PC-9 (cell line): ENCODE results near the gene TGM6. TPM values are rescaled to one million over a fixed set of nuclear protein-coding genes. Genes with fewer than 3 reads are reported as not detected.
A peak's percentile ranks its signal among the peaks of the same experiment; 100 is the strongest.

Experiments
- BruUV-seq: library from RNA; stranded (reverse); fragments of 400-500 nt; replicated peaks from 2 replicates; lab custom pipeline; 2021; lab: Mats Ljungman, UMichigan
- CTCF ChIA-PET: fragments of 300-600 bp; sonication (Branson Sonifier 250); formaldehyde crosslinking; loops from one replicate; lab custom pipeline; 2022; ENCODE audit warnings: antibody characterized with exemption; lab: Charles Lee
- POLR2A ChIA-PET: fragments of 300-600 bp; sonication (Branson Sonifier 250); formaldehyde crosslinking; loops from one replicate; lab custom pipeline; 2022; ENCODE audit warnings: antibody characterized with exemption; ENCODE audit not compliant: unreplicated experiment; lab: Charles Lee
- DNase-seq, 2 experiments: peaks; one replicate each; pipeline versions ENCODE4 v3.0.0 to v3.0.0-alpha.2; 2015 to 2022; ENCODE audit warnings: mixed read lengths in 1 of 2
- H2AFZ ChIP-seq: fragments of 200-600 bp; sonication (generic); 2 replicates; pipeline ENCODE4 v1.8.1; 2017; ENCODE audit warnings: antibody characterized with exemption
- H3F3A ChIP-seq: fragments of 200-600 bp; sonication (generic); 2 replicates; pipeline ENCODE4 v1.8.1; 2017; ENCODE audit warnings: antibody characterized with exemption, mild to moderate bottlenecking, low read depth; ENCODE audit not compliant: insufficient read depth
- H3K27ac ChIP-seq: fragments of 200-600 bp; sonication (generic); 2 replicates; pipeline ENCODE4 v1.6.1; 2016; ENCODE audit warnings: mixed run types
- H3K27me3 ChIP-seq: fragments of 200-600 bp; sonication (generic); 2 replicates; pipeline ENCODE4 v1.6.1; 2016; ENCODE audit warnings: low read depth, mixed run types; ENCODE audit not compliant: insufficient read depth
- H3K36me3 ChIP-seq: fragments of 200-600 bp; sonication (generic); 2 replicates; pipeline ENCODE4 v1.6.1; 2016; ENCODE audit warnings: low read depth, mixed run types
- H3K4me1 ChIP-seq: fragments of 200-600 bp; sonication (generic); replicated peaks from 2 replicates; pipeline ENCODE4 v1.6.1; 2016; ENCODE audit warnings: mixed run types; ENCODE audit not compliant: insufficient read depth
- H3K4me2 ChIP-seq: fragments of 200-600 bp; sonication (generic); 2 replicates; pipeline ENCODE4 v1.6.1; 2017; ENCODE audit warnings: mixed run types
- H3K4me3 ChIP-seq: fragments of 200-600 bp; sonication (generic); 2 replicates; pipeline ENCODE4 v1.6.1; 2016; ENCODE audit warnings: mixed run types
- H3K79me2 ChIP-seq: fragments of 200-600 bp; sonication (generic); 2 replicates; pipeline ENCODE4 v1.6.1; 2017; ENCODE audit warnings: low read depth, mixed run types
- H3K9me2 ChIP-seq: fragments of 200-600 bp; sonication (generic); 2 replicates; pipeline ENCODE4 v1.8.1; 2017; ENCODE audit warnings: mild to moderate bottlenecking; ENCODE audit not compliant: insufficient read depth
- H3K9me3 ChIP-seq: fragments of 200-600 bp; sonication (generic); 2 replicates; pipeline ENCODE4 v1.8.1; 2016; ENCODE audit warnings: low read depth; ENCODE audit not compliant: insufficient read depth
- H4K20me1 ChIP-seq: fragments of 200-600 bp; sonication (generic); 2 replicates; pipeline ENCODE4 v1.8.1; 2017; ENCODE audit not compliant: insufficient read depth
- CTCF ChIP-seq: fragments of 200-600 bp; sonication (generic); conservative IDR thresholded peaks from 2 replicates; pipeline ENCODE4 v1.6.1; 2017; ENCODE audit warnings: mixed run types, antibody characterized with exemption, mild to moderate bottlenecking, moderate library complexity
- EZH2 ChIP-seq: fragments of 200-600 bp; sonication (generic); IDR thresholded peaks from 2 replicates; pipeline ENCODE4 v1.8.0; 2017; ENCODE audit warnings: antibody characterized with exemption, low read depth
- intact Hi-C: fragments of 100-400 bp; cut with micrococcal nuclease; formaldehyde crosslinking; loops from one replicate; pipeline ENCODE4 v1.10.0; 2022; ENCODE audit not compliant: unreplicated experiment
- total RNA-seq: library from RNA; stranded (reverse); gene quantifications from 2 replicates; pipeline ENCODE4 v1.2.3, GENCODE V29; 2021

Gene TGM6
- total RNA-seq, 1 experiment from 2014 or later, result not detected

DNA sequence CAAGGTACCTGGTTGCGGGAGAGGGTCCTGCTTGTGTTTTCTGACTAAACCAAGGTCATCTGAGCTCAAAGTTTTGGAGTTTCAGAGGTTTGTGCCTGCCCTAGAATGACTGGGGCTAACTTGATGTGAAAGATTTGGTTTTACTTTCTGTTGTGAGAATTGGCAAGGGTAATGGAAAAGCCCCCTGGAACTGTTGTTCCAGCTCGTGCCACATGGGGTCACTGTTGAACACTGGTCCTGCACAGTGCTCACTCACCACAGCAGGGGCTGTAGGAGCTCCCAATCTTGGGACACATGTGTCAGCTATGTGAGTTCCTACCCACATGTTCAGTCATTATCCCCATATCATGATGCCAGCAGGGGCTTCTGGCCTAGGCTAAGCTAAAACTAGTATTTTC, 6.5 kb downstream of the TGM6 start:
- peak in 1 of 2 experiments; percentile 43 for DNase-seq
- Histone ChIP-seq H3K9me3 (peaks cover 12% of the 10 kb centered on the region), H3K4me2 (no peak overlapping the region), H3K4me1 (peaks cover 9% of the 10 kb centered on the region; the same call in 1 of the 2 replicates), H3K36me3 (no peaks in the 10 kb centered on the region), H3K4me3 (no peak overlapping the region), H3F3A (no peaks in the 10 kb centered on the region), H3K9me2 (no peaks in the 10 kb centered on the region), H3K27me3 (peaks cover 15% of the 10 kb centered on the region; the same call in 1 of the 2 replicates), H4K20me1 (no peaks in the 10 kb centered on the region), H2AFZ (no peak overlapping the region), H3K27ac (no peak overlapping the region), H3K79me2 (no peaks in the 10 kb centered on the region)
- BruUV-seq, result no TSS peak
- POLR2A ChIA-PET, result no interaction called here
- CTCF ChIA-PET, result no interaction called here
- TF ChIP-seq EZH2, result no peak
- TF ChIP-seq CTCF, result peak; percentile 69
- intact Hi-C loops, result no loop called here

- no peaks in the 10 kb centered on the region for H3F3A ChIP-seq
- no peak overlapping the region for H2AFZ ChIP-seq
- peaks cover 12% of the 10 kb centered on the region for H3K9me3 ChIP-seq
- intact Hi-C loops, result no loop called here
- H3K4me1 ChIP-seq, result peaks cover 7% of the 10 kb centered on the region; the same call in 1 of the 2 replicates
- POLR2A ChIA-PET, result no interaction called here
- H3K36me3 ChIP-seq, result no peaks in the 10 kb centered on the region
- no peak overlapping the region for H3K27ac ChIP-seq
- no peaks in the 10 kb centered on the region for H4K20me1 ChIP-seq
- no peaks in the 10 kb centered on the region for H3K79me2 ChIP-seq
- no TSS peak for BruUV-seq
- H3K27me3 ChIP-seq, result peaks cover 15% of the 10 kb centered on the region; the same call in 1 of the 2 replicates
- no peaks in the 10 kb centered on the region for H3K9me2 ChIP-seq
- CTCF ChIA-PET, result no interaction called here
- no peak overlapping the region for H3K4me3 ChIP-seq
- H3K4me2 ChIP-seq, result no peak overlapping the region
- TF ChIP-seq CTCF (no peak), EZH2 (no peak)
- DNase-seq, result no peak
These were observed 6.9 kb downstream of the TGM6 start for GRCh38 chr20:2387580-2387979.

DNA sequence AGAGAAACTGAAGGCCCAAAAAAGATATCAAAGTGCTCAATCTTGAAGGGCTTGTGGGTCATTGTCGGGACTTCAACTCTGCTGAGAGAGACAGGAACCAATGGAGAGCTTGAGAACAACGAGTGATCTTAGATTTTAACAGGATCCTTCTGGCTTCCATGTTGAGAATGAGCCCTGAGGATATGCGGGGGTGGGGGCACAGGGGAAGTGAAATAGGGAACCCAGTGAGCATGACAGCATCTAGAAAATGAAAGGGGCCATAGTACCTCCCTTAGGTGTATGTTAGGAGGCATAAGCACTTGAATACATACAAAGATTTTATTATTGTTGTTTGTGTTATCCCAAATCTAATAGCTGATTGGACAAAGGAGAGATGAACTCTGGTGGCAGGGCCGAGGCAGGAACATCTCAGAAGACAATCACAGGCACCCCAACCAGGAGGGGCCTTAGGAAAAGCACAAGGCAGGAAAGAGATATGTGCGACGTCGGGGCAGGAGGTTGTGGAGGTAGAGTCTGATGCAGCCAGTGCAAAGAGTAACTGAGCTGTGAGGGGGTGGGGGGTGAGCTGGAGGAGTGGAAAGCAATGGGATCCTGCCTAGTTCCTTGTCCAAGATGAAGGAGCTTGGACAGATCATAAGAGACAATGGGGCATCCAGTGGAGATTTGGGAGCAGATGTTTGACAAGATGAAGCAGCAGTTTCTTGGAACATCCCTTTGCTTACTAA, 10.4 kb downstream of the TGM6 start:
- Histone ChIP-seq H2AFZ (no peak overlapping the region), H3K4me1 (no peaks in the 10 kb centered on the region), H3K9me3 (peaks cover 12% of the 10 kb centered on the region), H3K4me2 (no peak overlapping the region), H3F3A (no peaks in the 10 kb centered on the region), H3K27me3 (peaks cover 20% of the 10 kb centered on the region), H3K36me3 (no peaks in the 10 kb centered on the region), H3K9me2 (no peaks in the 10 kb centered on the region), H4K20me1 (no peaks in the 10 kb centered on the region), H3K79me2 (no peaks in the 10 kb centered on the region), H3K27ac (no peak overlapping the region), H3K4me3 (no peak overlapping the region)
- intact Hi-C loops, result no loop called here
- TF ChIP-seq EZH2 (no peak), CTCF (no peak)
- BruUV-seq, result no TSS peak
- no peak for DNase-seq
- ChIA-PET POLR2A (no interaction called here), CTCF (no interaction called here)
